Stimulated activated CD4-positive, alpha-beta T cell treated with anti-CD3 and anti-CD28 coated beads, Interleukin-15, amount 100 ng/mL, for 24 hours (primary cell): ENCODE measurements around the gene SGMS1.
"Not testable (repeated sequence)": the region's sequence is repeated elsewhere in the genome, so short reads cannot be mapped to it uniquely, and the experiment has no call there.

Experiments used
- DNase-seq: peaks from one replicate; pipeline ENCODE4 v3.0.0-alpha.2; 2020

SGMS1 gene

DNA sequence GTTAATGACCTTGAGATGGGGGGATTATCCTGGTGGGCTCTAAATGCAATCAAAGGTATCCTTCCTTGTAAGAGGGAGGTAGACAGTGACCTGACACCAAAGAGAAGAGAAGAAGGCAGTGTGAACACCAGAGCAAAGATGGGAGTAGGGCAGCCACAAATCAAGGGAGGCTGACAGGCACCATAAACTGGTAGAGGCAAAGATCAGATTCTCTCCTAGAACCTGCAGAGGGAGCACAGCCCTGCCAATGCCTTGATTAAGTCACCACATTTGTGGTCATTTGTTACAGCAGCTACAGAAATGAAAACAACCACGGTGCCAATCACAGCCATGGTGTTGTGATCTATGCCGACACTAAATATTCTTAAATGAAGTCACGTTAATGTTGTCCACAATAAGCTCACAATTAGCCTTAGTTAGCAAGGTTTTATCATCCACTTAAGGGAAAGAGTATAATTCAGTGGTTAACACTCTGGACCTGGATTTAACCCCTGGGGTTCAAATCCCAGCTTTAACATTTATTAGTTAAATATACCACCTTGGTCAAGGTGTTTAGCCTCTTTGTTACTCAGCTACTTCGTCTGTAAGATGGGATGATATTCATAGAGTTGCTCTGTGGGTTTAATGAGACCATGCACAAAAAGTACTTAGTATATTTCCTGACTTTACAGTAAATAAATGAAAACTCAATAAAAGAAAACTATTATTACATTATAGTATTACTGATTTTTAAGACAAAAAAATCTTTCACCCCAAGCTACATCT, 70.8 kb downstream of the SGMS1 start:
- DNase-seq, result no peak

DNA sequence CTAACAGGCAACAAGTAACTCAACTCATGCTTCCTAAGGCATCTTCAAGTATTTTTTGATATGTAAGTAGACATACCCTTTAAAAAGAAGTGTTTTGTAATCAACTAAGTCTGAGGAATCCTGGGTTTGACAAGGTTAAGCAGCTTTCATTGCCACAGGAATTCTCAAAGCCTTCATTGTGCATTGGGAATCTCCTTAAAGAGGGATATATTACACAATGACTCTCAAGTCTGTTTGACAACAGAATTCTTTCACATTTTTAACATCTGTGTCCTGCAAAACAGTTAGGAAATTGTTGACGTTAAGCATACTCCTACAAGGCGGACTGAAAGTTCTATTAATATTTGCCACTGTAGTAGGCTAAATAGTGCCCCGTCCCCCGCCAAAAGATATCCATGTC, 71.4 kb downstream of the SGMS1 start:
- no peak for DNase-seq

DNA sequence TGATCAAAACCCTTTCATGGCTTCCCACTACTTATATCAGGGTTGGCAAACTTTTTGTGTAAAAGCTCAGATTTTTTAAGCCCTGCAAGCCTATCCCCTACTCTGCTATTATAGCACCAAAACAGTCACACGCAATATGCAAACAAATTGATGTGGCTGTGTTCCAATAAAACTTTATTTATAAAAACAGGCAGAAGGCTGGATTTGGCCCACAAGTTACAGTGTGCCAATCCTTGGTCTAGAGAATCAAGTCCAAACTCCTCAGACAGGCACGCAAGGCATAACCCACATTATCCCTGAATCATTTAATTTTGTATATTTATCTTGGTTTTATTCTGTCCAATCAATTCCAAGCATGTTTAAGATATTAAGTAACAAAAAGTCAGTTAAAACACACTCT, 71.9 kb downstream of the SGMS1 start:
- no peak for DNase-seq

DNA sequence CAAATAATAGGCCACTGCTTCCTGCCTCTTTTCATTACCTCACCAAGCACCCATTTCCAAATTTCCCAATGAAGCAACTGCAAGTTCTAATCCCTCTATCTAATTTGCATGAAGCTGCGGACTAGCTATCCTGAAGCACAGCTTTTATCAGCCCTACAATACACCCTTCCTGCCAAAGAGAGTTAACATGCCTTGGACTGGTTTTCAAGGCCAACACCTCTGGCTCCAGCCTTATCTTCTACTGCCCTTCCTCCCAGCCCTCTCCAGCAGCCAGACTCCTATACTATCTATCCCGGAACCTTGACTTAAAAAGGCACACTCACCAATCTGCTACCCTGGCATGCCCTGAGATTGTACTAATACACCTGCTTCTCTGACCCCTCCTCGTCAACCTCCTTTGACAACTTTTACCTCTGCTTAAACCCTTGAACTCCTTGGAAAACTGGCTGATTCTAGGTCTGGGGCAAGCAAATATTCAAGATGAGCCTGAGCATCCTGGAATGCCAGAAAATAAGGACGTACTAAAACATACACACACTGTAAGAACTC, 73.4 kb downstream of the SGMS1 start:
- DNase-seq, result no peak

DNA sequence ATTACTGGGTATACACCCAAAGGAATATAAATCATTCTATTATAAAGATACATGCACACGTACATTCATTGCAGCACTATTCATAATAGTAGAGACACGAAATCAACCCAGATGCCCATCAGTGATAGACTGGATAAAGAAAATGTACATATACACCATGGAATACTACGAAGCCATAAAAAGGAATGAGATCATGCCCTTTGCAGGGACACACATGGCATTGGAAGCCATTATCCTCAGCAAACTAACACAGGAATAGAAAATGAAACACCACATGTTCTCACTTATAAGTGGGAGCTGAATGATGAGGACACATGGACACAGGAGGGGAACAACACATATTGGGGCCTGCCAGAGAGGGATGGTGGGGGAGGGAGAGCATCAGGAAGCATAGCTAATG, 74.6 kb downstream of the SGMS1 start:
- not testable (repeated sequence) for DNase-seq

DNA sequence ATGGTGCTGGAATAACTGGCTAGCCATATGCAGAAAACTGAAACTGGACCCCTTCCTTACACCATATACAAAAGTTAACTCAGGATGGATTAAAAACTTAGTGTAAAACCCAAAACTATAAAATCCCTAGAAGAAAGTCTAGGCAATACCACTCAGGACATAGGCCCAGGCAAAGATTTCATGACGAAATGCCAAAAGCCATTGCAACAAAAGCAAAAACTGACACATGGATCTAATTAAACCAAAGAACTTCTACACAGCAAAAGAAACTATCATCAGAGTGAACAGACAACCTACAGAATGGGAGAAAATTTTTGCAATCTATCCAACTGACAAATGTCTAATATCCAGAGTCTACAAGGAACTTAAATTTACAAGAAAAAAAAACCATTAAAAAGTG, 75.3 kb downstream of the SGMS1 start:
- not testable (repeated sequence) for DNase-seq

DNA sequence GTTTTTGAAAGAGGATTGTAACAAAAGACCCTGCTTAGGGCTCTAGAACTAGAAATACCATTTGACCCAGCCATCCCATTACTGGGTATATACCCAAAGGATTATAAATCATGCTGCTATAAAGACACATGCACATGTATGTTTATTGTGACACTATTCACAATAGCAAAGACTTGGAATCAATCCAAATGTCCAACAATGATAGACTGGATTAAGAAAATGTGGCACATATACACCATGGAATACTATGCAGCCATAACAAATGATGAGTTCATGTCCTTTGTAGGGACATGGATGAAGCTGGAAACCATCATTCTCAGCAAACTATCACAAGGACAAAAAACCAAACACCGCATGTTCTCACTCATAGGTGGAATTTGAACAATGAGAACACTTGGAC, 77.5 kb downstream of the SGMS1 start:
- not testable (repeated sequence) for DNase-seq

DNA sequence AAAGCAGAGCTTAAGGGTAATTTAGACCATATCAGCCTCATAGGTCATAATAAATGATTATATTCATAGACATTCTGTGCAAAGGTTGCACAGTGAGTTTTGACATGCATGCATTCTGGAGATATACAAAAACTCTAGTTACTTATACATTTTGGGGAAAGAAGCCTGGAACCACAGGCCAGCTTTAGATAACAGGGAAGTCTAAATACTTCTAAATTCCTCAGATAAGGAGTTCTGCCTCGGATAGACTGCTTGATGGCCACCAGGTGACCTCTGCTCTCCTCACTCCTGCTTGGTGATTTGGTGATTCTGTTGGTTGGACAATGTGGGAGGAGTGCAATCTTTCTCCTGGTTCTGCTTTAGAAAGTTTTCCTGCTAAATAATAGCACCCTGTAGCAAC, 77.9 kb downstream of the SGMS1 start:
- no peak for DNase-seq

DNA sequence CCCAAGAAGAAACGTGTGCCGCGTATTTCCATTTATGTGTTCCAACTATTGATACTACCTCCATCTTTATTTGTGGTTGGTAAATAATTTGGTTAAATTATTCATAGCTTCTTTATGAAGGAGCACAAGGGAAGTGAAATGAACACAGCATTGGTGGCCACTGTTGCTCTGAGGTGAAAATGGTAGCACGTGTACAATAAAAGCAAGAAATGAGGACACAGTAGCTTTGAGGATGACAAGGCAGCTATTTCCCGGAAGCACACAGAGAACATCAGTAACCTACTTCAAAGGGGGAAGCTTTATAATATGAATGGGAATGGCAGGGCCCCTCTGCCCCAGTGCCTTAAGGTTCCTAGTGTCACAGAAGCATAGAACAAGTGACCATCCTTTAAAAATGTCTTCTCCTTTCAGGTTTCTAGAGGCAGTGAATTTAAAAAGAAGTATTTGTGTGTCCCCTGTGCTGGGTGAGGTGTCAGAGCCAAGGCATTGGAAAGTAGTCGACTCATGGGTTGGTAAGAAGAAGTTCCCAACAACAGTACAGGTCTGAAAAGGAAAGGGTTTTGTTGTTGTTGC, 78.8 kb downstream of the SGMS1 start:
- DNase-seq, result no peak

DNA sequence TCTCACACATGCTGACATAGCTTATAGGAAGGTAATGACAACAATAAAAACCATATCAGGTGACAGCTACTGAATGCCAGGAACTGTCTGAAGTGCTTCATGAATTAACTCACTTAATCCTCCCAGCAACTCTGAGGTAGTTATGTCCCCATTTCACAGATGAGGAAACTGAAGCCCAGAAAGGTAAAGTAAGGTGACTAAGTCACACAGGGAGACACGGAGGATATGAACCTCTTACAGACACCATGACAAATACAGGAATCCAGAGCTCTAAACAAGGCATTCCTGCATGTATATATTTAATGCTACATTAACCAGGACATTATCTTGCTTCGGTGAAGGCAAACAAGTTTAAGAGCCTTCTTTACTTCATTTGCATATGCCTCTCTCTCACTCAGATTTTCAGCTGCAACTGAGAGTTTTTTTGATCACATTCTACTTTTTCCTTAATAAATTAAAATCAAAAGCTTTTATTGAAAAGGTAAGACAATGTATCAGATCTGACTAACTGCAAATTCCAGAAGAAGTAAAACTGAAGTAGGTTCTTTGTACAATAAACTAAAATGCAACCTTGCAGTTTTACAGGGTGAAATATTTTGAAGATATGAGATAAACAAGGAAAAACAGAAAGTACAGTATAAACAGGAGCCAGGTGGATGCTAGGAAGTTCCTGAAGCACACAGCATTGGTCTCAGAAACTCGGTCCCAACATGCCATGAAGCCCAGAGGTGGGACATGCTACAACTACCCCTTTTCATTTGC, 79.5 kb downstream of the SGMS1 start:
- DNase-seq, result no peak

DNA sequence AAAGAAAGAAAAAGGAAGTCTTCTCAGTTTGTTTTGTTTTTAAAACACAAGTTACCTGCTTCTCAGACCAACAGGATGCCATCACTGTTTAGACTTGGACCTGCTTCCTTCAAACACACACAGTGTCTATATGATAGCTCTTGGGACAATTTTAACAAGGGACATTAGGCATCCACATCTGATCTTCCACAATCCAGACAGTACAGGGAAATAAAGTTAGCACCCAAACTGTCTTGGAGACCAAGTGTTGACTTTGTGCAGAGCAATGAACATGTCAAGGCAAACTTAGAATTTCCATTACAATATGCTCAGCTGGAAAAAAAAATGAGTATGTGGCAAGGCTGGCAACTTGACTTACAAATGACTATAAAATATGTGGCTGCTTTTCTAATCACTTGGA, 80.9 kb downstream of the SGMS1 start:
- no peak for DNase-seq

DNA sequence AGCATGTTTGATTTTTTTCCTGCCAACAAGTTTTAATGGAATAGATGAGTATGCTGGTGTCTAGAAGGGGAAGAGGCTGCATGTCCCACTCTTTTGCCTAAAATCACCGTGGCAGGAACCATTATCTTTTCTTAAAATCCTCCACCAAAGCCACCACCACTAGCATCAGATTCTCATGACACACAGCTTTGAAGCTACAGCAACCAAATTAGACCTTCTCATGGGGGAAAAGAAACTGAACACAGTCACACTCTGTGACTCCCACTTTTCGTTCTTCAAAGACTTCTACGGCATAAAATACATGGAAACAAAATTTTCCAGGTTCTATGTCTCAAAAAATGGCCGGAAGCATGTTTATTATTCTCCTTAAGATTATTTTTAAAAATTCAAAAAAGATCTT, 81.8 kb downstream of the SGMS1 start:
- no peak for DNase-seq

DNA sequence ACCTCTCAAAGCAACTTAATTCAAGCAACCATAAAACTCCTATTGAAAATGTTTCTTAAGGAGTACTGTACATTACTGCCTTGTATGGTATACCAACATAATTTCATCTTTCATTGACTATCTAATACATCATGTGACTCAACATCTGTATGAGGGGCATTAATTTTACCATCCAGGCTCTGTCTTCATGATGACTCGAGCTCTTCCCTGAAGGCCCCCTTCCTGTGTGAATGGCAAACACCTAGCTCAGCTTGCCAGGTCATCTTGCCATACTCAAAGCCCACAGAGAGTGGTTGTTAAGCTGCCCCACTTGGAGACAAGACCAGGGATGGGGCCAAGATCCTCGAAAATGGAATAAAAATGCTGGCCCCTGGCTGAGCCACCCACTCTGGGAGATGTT, 82.4 kb downstream of the SGMS1 start:
- peak; percentile 22 for DNase-seq

DNA sequence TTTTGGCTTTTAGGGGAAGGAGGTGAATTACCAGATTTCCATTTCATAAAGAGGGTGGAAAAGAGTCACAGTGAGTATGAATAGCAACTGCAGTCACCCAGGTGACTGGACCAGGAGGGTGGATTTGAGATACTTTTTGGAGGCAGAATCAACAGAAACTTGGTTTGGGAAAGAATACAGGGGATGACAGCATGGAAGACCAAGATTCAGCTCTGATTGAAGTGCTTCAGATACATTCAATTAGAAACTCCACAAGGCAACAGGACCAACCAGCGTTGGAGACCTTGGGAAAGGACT, 83.0 kb downstream of the SGMS1 start:
- DNase-seq, result no peak

DNA sequence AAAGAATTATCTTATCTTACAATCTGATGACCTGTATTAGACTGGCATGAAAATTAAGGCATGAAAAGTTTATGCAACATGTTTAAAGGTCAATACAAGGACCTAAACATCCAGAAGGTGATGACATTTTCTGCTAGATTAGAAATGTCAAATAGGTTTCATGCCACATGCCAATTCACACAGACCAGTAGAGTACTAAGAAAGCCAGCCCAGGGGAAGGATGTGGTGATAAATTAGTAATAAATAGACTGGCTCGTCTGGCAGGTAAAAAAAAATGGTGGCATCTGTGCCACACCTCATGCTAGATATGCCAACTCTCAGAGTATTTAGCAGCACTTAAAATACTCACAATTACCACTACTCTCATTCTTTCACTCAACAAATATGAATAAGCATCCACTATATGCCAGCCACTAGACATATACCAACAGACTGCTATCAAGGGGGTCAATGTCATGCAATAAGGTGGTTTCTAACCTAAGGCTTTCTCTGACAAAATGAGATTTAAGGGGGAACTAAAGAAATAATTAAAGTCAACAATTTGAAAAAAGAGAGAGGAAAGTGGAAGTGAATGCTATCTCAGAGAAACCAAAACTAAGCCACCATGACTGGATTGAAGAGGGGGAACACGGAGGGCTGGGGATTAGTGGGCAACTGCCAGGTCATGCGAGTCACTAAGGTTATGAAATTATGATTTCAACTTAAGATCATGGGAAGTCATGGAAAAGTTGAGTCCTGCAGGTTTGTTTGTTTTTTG, 83.5 kb downstream of the SGMS1 start:
- DNase-seq, result peak; percentile 64

DNA sequence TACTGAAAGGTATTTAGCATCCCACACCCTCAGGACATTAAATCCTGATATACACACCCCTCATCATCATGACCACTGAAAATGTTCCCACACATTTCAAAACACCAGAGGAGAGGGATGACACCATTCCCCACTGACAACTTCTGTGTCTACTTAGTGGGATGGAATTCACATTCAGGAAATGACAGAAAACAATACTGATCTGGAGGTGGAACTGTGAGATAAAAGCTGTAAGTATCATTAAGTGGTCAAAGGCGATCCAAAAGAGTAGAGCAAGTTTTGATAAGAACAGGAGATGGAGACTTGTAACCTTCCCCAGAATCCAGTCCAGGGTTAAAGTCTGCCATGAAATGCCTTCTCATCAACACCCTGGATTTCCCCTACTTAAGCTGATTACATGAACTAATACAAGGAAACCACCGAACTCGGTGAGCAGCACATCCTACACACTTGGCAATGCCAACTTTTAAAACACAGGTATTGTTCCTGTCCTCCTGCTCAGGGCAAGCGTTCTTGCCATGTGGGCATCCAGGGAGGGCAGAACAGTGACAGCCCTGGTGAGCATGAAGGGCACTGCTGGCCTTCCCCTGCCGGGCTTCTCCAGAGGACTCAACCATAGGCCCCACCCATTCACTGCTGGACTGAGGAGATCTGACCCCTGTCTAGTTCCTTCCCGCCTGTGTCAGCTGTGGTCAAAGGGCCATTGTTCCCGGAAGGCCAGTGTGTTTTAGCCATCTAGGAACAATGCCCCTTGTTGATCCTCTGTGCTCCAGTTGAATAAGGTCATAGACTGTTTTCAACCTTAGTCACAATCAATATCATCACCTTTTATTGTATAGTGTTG, 85.0 kb downstream of the SGMS1 start:
- DNase-seq, result peak; percentile 42

DNA sequence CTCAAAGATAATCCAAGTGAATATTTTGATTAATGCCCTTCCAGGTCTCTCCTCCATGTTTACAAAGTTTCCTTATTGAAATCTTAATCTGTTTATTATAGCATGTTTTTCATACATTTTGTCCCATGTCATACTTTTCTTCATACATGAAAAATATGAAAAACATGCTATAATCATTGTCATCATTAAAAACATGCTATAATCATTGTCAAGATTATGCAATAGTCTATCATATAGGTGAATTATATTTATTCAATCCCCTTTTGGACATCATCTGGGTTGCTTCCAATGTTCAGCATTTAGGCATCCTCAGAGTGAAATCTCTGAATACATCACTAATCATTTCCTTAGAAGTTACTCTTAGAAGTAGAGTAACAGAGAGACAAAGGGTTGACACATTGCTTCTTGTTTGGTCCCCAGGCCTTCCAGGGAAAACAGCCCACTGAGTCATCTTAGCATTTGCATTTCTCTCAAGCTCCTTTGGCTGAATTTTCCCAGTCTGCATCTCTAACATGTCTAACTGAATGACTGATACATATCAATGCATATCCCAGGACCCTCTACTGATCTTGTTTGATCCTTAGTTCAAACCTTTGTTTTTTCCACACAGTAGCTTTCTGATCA, 87.0 kb downstream of the SGMS1 start:
- DNase-seq, result peak; percentile 34

DNA sequence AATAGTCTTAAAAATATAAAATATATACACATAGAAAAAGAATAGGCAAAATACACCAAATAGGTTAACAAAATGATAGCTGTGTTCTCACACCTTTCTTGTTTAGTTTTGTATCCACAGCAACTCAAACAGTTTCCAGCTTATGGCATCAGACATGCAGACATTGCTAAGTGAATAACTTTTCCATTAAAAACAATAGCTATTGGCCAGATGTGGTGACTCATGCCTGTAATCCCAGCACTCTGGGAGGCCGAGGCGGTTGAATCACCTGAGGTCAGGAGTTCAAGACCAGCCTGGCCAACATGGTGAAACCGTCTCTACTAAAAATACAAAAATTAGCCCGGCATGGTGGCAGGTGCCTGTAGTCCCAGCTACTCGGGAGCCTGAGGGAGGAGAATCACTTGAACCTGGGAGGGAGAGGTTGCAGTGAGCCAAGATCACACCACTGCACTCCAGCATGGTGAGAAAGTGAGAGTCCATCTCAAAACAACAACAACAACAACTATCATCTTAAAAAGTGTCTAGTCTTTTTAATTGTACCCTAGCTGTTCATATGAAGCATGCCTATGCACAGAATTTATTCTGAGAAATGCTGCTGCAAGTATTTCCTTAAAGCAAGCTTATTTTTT, 88.9 kb downstream of the SGMS1 start:
- peak; percentile 27 for DNase-seq

DNA sequence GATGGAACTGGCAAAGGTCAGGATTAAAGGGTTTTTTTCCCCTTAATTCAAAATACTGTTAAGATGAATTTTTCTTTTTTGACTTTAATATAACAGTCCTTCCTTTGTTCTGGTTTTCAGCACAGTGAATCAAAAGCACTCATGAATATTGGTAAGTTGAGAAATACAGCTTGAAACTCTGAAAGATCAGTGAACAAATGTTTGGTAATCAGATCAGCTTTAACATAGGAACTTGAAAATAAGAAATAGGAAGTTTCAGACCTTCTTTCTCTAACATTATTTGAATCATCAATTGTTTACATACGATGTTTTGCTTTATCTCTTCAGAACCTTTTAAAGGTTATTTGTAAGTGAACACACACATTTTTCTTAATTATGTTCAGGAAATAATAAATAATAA, 90.5 kb downstream of the SGMS1 start:
- no peak for DNase-seq

DNA sequence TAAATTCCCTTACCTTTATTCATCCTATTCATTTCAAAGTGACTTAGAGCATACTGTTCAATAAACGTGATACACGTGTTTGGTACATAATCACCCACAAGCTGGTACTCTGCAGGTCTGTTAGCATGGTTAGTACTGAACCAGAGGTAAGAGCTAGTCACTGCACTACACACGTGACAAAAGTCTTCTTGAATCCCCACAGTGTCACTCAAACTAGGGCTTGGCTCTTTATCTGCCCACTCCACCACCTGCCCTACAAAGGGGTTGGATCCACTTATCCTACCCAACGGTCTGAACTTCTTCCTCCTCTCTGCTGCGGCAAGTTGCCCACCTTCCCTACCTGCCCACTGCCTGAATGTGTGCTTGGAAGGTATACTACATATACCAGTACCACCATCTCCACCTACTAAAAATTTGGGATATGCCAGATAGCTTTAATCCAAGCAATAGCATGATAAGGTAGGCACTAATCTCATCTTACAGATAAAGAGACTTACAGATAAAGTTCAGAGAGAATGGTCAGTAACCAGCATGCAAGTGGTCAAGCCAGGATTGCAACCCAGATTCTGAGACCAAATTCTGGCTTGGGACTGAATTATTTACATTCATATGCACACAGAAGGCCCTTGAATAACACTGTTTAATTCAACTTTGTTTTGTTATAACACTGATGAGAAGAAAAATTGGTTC, 92.2 kb downstream of the SGMS1 start:
- no peak for DNase-seq

DNA sequence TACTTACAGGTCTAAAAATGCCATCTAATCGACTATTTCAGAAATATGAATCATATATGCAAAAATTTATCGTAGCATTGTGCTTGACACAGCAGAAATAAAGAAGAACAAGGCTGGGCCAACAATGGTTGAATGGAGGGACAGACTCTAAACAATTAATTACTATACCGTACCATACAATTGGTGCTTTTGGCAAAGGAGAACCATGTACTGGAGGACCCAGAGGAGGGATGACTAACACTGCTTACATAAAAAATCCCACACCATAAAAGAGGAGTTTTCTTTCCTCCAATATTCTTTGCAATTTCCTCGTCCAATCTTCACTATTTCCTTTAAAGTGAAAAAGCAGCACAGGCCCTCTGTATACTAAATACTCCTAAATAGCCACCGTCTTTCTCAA, 94.1 kb downstream of the SGMS1 start:
- no peak for DNase-seq
